HEK293 (cell line): ENCODE data around the gene PLCB3.

Experiments
- CTCF ChIA-PET: fragments of 350-600 bp; formaldehyde crosslinking; extraction: SDS; loops from one replicate; lab custom pipeline; 2021; ENCODE audit warnings: antibody characterized with exemption; lab: Yijun Ruan, JAX
- POLR2A ChIA-PET: fragments of 300-600 bp; formaldehyde crosslinking; extraction: SDS; loops from one replicate; lab custom pipeline; 2020; ENCODE audit warnings: antibody characterized with exemption, inconsistent platforms; lab: Yijun Ruan, JAX
- H3K27ac ChIP-seq: fragments of 200-500 bp; sonication (Bioruptor generic); 2 replicates; pipeline ENCODE4 v1.5.1; 2014; ENCODE audit warnings: low read depth, low read length, control low read depth, inconsistent platforms; ENCODE audit errors: extremely low read depth
- H3K36me3 ChIP-seq, 2 experiments: fragments of 200-500 bp in 1 of 2; sonication (Bioruptor generic) in 1 of 2; 1 replicate in 1 of 2; 2 replicates in 1 of 2; pipeline ENCODE4 v1.5.1; 2014 to 2017; ENCODE audit warnings: inconsistent platforms in 2 of 2, low read length in 2 of 2; ENCODE audit not compliant: control insufficient read depth in 2 of 2, insufficient read depth in 1 of 2
- H3K4me1 ChIP-seq: fragments of 200-500 bp; sonication (Bioruptor generic); 2 replicates; pipeline ENCODE4 v1.5.1; 2014; ENCODE audit warnings: mild to moderate bottlenecking, low read length, inconsistent platforms; ENCODE audit not compliant: control insufficient read depth, insufficient read depth
- H3K4me3 ChIP-seq: 2 replicates; pipeline ENCODE4 v1.5.1; 2011; ENCODE audit warnings: low read depth, mild to moderate bottlenecking, control low read depth, low read length, moderate library complexity
- H3K9me3 ChIP-seq: fragments of 200-500 bp; sonication (Bioruptor generic); 2 replicates; pipeline ENCODE4 v1.5.1; 2014; ENCODE audit warnings: low read depth, low read length, inconsistent platforms; ENCODE audit not compliant: control insufficient read depth, insufficient read depth
- HOXC10 ChIP-seq: sonication (generic); formaldehyde crosslinking; IDR thresholded peaks from 2 replicates; pipeline ENCODE4 v1.8.1; 2023; ENCODE audit warnings: mild to moderate bottlenecking, missing genetic modification reagents
- MEIS1 ChIP-seq: sonication (generic); formaldehyde crosslinking; IDR thresholded peaks from 2 replicates; pipeline ENCODE4 v1.8.1; 2022; ENCODE audit warnings: missing genetic modification reagents, mild to moderate bottlenecking, borderline replicate concordance
- MZF1 ChIP-seq: fragments of 450-650 bp; formaldehyde crosslinking; IDR thresholded peaks from 2 replicates; pipeline ENCODE4 v1.5.1; 2017; ENCODE audit warnings: missing biosample characterization, missing genetic modification characterization, borderline replicate concordance
- TSHZ1 ChIP-seq: fragments of 450-650 bp; formaldehyde crosslinking; IDR thresholded peaks from 2 replicates; pipeline ENCODE4 v1.5.1; 2016; ENCODE audit warnings: missing biosample characterization, missing genetic modification characterization, borderline replicate concordance
- ZBTB6 ChIP-seq: fragments of 450-650 bp; formaldehyde crosslinking; IDR thresholded peaks from 2 replicates; pipeline ENCODE4 v1.5.1; 2017; ENCODE audit warnings: missing biosample characterization, missing genetic modification characterization
- ZNF10 ChIP-seq: fragments of 450-650 bp; formaldehyde crosslinking; IDR thresholded peaks from 2 replicates; pipeline ENCODE4 v1.5.1; 2017; ENCODE audit warnings: missing biosample characterization, missing genetic modification characterization
- ZNF132 ChIP-seq: fragments of 450-650 bp; formaldehyde crosslinking; IDR thresholded peaks from 2 replicates; pipeline ENCODE4 v1.5.1; 2017; ENCODE audit warnings: missing biosample characterization, missing genetic modification characterization, borderline replicate concordance
- ZNF501 ChIP-seq: fragments of 450-650 bp; formaldehyde crosslinking; IDR thresholded peaks from 2 replicates; pipeline ENCODE4 v1.5.1; 2016; ENCODE audit warnings: missing biosample characterization, missing genetic modification characterization
- ZNF518A ChIP-seq: fragments of 450-650 bp; formaldehyde crosslinking; conservative IDR thresholded peaks from 2 replicates; pipeline ENCODE4 v1.5.1; 2016; ENCODE audit warnings: low read depth, missing biosample characterization, missing genetic modification characterization
- ZNF600 ChIP-seq: fragments of 450-650 bp; formaldehyde crosslinking; IDR thresholded peaks from 2 replicates; pipeline ENCODE4 v1.5.1; 2016; ENCODE audit warnings: missing biosample characterization, missing genetic modification characterization
- ZNF624 ChIP-seq: fragments of 450-650 bp; formaldehyde crosslinking; IDR thresholded peaks from 2 replicates; pipeline ENCODE4 v1.5.1; 2017; ENCODE audit warnings: missing biosample characterization, missing genetic modification characterization
- ZNF626 ChIP-seq: fragments of 450-650 bp; sonication (Bioruptor Pico); formaldehyde crosslinking; IDR thresholded peaks from 2 replicates; pipeline ENCODE4 v1.5.1; 2018; ENCODE audit warnings: missing biosample characterization, missing genetic modification characterization, inconsistent platforms
- ZNF843 ChIP-seq: fragments of 450-650 bp; formaldehyde crosslinking; IDR thresholded peaks from 2 replicates; pipeline ENCODE4 v1.5.1; 2016; ENCODE audit warnings: missing biosample characterization, missing genetic modification characterization
- TF ChIP-seq, protein P1 (sequence below): fragments of 450-650 bp; formaldehyde crosslinking; IDR thresholded peaks from 2 replicates; pipeline ENCODE4 v1.5.1; 2016; ENCODE audit warnings: missing biosample characterization, missing genetic modification characterization
- TF ChIP-seq, protein P2 (sequence below): fragments of 450-650 bp; formaldehyde crosslinking; IDR thresholded peaks from 2 replicates; pipeline ENCODE4 v1.5.1; 2016; ENCODE audit warnings: missing biosample characterization, missing genetic modification characterization
- TF ChIP-seq, protein P3 (sequence below): fragments of 450-650 bp; formaldehyde crosslinking; IDR thresholded peaks from 2 replicates; pipeline ENCODE4 v1.5.1; 2016; ENCODE audit warnings: missing biosample characterization, missing genetic modification characterization

Gene PLCB3

DNA sequence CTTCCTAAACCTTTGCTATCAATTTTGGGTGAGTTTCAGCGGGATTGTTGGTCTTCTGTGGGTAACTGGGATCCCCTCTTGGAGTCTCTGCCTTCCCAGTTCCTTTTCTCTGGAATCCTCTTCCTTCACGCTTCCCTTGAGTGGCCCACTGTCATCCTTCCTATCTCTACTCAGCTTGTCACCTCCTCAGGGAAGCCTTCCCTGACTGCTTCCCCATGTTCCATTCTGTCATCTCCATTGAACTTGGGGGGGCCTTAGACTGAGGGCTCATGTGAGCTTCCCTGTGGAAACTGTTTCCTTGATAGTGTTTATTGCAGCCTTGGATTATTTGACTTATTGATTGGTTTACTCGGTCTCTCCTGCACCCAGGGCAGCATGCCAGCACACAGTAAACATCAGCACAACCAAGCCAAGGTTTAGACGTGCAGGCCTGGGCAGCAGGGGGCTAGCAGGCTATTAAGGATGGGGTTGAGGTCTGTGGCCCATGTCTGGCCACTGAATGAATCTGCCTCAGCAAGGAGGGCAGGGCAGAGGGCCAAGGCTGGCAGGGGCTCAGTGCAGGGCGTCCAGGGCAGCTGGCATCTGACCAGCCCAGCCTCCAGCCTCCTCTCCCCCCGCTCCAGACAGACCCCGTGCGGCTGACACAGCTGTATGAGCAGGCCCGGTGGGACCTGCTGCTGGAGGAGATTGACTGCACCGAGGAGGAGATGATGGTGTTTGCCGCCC is 32.5 kb upstream of the PLCB3 start:
- POLR2A ChIA-PET: no interaction called here
- peaks cover 0 to 17% of the 10 kb centered on the region in 2 experiments; a peak in 1 of 3 replicates for H3K36me3 ChIP-seq
- TF ChIP-seq ZNF10 (tag by site-specific recombination): no peak
- TF ChIP-seq, protein P1, sequence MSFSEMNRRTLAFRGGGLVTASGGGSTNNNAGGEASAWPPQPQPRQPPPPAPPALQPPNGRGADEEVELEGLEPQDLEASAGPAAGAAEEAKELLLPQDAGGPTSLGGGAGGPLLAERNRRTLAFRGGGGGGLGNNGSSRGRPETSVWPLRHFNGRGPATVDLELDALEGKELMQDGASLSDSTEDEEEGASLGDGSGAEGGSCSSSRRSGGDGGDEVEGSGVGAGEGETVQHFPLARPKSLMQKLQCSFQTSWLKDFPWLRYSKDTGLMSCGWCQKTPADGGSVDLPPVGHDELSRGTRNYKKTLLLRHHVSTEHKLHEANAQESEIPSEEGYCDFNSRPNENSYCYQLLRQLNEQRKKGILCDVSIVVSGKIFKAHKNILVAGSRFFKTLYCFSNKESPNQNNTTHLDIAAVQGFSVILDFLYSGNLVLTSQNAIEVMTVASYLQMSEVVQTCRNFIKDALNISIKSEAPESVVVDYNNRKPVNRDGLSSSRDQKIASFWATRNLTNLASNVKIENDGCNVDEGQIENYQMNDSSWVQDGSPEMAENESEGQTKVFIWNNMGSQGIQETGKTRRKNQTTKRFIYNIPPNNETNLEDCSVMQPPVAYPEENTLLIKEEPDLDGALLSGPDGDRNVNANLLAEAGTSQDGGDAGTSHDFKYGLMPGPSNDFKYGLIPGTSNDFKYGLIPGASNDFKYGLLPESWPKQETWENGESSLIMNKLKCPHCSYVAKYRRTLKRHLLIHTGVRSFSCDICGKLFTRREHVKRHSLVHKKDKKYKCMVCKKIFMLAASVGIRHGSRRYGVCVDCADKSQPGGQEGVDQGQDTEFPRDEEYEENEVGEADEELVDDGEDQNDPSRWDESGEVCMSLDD (tag by site-specific recombination): no peak
- no peak for TF ChIP-seq ZNF501 (tag by site-specific recombination)
- TF ChIP-seq, protein P2, sequence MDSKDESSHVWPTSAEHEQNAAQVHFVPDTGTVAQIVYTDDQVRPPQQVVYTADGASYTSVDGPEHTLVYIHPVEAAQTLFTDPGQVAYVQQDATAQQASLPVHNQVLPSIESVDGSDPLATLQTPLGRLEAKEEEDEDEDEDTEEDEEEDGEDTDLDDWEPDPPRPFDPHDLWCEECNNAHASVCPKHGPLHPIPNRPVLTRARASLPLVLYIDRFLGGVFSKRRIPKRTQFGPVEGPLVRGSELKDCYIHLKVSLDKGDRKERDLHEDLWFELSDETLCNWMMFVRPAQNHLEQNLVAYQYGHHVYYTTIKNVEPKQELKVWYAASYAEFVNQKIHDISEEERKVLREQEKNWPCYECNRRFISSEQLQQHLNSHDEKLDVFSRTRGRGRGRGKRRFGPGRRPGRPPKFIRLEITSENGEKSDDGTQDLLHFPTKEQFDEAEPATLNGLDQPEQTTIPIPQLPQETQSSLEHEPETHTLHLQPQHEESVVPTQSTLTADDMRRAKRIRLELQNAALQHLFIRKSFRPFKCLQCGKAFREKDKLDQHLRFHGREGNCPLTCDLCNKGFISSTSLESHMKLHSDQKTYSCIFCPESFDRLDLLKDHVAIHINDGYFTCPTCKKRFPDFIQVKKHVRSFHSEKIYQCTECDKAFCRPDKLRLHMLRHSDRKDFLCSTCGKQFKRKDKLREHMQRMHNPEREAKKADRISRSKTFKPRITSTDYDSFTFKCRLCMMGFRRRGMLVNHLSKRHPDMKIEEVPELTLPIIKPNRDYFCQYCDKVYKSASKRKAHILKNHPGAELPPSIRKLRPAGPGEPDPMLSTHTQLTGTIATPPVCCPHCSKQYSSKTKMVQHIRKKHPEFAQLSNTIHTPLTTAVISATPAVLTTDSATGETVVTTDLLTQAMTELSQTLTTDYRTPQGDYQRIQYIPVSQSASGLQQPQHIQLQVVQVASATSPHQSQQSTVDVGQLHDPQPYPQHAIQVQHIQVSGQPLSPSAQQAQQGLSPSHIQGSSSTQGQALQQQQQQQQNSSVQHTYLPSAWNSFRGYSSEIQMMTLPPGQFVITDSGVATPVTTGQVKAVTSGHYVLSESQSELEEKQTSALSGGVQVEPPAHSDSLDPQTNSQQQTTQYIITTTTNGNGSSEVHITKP (tag by site-specific recombination): no peak
- no peak for TF ChIP-seq ZNF600 (tag by site-specific recombination)
- no peak for TF ChIP-seq ZNF132 (tag by site-specific recombination)
- TF ChIP-seq MEIS1 (CRISPR knock-in tag): no peak
- TF ChIP-seq ZNF518A (tag by site-specific recombination): no peak
- no peak for TF ChIP-seq ZNF843 (tag by site-specific recombination)
- TF ChIP-seq ZNF624 (tag by site-specific recombination): no peak
- no peak for TF ChIP-seq MZF1
- TF ChIP-seq TSHZ1 (tag by site-specific recombination): no peak
- no peak for TF ChIP-seq ZNF626
- TF ChIP-seq ZBTB6 (tag by site-specific recombination): no peak
- TF ChIP-seq, protein P3, sequence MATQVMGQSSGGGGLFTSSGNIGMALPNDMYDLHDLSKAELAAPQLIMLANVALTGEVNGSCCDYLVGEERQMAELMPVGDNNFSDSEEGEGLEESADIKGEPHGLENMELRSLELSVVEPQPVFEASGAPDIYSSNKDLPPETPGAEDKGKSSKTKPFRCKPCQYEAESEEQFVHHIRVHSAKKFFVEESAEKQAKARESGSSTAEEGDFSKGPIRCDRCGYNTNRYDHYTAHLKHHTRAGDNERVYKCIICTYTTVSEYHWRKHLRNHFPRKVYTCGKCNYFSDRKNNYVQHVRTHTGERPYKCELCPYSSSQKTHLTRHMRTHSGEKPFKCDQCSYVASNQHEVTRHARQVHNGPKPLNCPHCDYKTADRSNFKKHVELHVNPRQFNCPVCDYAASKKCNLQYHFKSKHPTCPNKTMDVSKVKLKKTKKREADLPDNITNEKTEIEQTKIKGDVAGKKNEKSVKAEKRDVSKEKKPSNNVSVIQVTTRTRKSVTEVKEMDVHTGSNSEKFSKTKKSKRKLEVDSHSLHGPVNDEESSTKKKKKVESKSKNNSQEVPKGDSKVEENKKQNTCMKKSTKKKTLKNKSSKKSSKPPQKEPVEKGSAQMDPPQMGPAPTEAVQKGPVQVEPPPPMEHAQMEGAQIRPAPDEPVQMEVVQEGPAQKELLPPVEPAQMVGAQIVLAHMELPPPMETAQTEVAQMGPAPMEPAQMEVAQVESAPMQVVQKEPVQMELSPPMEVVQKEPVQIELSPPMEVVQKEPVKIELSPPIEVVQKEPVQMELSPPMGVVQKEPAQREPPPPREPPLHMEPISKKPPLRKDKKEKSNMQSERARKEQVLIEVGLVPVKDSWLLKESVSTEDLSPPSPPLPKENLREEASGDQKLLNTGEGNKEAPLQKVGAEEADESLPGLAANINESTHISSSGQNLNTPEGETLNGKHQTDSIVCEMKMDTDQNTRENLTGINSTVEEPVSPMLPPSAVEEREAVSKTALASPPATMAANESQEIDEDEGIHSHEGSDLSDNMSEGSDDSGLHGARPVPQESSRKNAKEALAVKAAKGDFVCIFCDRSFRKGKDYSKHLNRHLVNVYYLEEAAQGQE (tag by site-specific recombination): no peak
- no peak for TF ChIP-seq HOXC10 (CRISPR knock-in tag)

More for the DNA sequence above, 32.5 kb upstream of the PLCB3 start:
- Histone ChIP-seq H3K9me3 (no peaks in the 10 kb centered on the region), H3K4me1 (no peaks in the 10 kb centered on the region), H3K4me3 (no peak overlapping the region), H3K27ac (no peak overlapping the region)
- CTCF ChIA-PET: interaction anchor here (0.7 to 5.2 kb wide), 3 partner anchors 14 to 85 kb away, joined by 3 to 37 read pairs (median 4); partner anchors contain the start of gene FERMT3
